Hematopoietic multipotent progenitor cell (in vitro differentiated cells): Measurements from ENCODE around the gene PTEN. TPM values are rescaled to one million over a fixed set of nuclear protein-coding genes. Genes with fewer than 3 reads are reported as not detected.

Experiments
- DNase-seq, 3 donors: peaks; one replicate each; pipeline ENCODE4 v3.0.0-alpha.2; 2011 to 2015; ENCODE audit warnings: low read depth in 2 of 3, low spot score in 2 of 3
- small RNA-seq: library from RNA; depleted of rRNA; stranded (forward); fragments of <200 nt; gene quantifications from one replicate; pipeline ENCODE3, GENCODE V24; 2012
- total RNA-seq: library from RNA; depleted of rRNA; stranded (reverse); fragments of >200 nt; gene quantifications from one replicate; pipeline ENCODE4 v1.2.3, GENCODE V29; 2012

PTEN gene
- total RNA-seq, 1 donor = 87.3 TPM

DNA sequence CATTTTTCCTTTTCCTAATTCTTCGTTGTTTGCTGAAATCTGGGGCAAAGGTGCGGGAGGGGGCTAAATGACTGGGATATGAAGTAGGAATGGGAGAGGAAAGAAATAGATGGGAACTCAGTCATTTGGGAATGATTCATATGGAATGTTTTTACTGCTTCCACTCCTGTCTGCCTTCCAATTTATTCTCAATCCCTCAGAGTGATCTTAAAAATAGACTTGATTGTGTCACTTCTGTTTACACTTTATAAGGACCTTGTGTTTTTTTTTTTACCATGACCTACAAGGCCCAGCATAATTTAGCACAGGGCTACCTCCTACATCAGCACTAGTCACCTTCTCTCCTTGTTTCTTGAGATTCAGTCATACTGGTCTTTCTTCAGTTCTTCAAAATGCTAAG, 97.9 kb downstream of the PTEN start:
- DNase-seq = no peak

- no peak for DNase-seq
These were observed 103.0 kb downstream of the PTEN start for GRCh38 chr10:87966459-87966858.

DNA sequence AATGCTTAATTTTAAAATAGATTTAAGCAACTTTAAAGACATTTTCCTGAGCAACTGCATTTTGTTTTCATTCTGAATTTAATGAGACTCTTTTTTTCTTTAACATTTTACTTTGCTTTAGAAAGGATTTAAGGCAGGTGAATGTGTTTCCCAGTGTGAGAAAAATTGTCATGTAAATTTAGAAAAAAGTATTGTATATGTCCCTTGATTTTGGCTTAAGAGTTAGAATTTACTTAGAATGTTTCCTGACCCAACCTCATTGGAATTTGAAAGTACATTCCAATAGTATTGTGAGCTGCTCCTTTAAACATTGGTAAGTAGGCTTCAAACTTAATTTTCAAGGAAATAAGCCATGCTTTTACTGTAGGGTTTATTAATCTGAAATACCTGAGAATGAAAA, 110.2 kb downstream of the PTEN start:
- no peak for DNase-seq

DNA sequence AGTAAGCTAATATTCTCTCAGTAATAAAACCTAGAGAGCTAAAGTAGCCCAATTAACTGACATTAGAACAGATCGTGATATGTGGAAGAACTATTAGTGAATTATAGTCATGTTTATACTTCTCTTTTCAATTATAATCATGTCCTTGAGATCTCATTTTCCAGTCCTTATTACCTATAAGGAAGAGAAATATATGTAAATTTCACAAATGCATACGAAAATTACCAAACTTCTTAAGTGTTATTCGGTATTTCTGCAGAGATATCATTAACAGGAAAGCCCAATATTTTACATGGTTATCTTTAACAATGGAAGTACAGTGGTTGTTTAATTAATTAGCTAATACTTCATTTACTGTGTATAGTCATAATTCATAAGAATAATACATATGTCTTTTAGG, 110.7 kb downstream of the PTEN start:
- no peak for DNase-seq

GRCh38 chr10:87974769-87975168, 111.3 kb downstream of the PTEN start:
- DNase-seq = no peak

- DNase-seq = no peak
These were observed 112.8 kb downstream of the PTEN start for GRCh38 chr10:87976101-87976743.

GRCh38 chr10:87978166-87978565, 114.7 kb downstream of the PTEN start:
- DNase-seq = no peak

DNA sequence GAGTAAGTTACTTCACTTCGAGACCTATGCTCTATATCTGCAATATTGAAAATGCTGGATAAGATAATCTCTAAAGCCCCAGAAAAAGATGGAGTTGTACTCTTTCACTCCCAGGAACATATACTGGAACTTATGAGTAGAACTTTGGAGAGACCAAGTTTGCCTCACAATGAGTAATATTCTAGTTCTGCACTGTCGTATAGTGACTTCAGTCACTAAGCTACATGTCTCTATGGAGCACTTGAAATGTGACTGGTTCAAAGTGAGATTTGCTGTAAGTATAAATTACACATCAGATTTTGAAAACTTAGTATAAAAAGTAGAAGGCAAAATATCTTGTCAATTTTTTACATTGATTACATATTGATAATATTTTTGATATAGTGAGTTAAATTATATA, 116.4 kb downstream of the PTEN start:
- DNase-seq = no peak

DNA sequence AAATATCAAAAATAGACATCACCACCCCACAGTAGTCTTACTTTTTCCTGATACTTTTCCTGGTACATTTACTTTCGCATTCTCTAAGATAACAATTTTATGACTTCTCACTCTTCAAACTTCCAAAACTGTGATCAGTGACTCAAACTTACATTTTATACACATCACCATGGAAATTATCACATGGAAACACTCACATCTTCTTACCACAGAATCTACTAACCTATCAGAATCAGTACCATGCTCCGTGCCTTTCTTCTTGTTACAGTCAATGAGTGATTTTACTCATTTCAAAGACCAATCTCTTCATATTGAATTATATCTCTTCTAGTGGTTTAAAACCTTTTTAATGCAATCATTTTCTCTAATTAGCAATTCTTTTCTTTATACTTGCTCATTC, 120.3 kb downstream of the PTEN start:
- DNase-seq = peak in 2 of 3 donors; percentile 12 to 58

DNA sequence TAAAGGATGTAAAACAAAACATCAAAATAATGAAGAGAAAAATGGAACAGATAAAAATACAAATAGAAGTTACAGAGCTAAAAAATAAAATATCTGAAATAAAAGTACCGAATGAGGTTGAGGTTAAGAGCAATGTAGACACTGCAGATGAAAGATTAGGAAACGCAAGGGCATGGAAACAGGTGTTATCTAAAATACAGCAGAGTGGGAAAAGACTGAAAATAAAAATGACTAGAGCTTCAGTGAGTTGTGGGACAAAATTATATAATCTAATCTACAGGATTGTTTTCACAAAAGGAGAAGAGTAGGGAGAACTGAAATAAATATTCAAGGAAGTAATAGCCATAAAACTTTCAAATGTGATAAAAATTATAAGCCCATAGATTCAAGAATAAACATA, 123.8 kb downstream of the PTEN start:
- DNase-seq = no peak

DNA sequence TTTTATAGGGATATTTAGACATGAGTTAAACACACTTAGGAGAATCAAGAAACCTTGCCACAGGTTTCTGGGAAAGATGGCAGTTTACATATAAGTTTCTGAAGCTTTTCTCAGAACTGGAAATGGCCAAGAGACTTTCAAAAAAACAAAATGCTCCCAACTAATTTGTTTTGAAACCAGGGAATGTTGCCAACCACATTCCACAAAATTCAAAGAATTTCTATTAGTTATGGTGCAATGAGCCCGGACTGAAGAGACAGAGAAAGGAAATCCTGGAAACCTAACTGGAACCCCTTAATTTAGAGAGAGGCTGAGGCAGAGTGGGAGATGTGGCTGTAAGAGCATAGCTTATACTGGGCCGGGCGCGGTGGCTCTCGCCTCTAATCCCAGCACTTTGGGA, 128.5 kb downstream of the PTEN start:
- no peak for DNase-seq

DNA sequence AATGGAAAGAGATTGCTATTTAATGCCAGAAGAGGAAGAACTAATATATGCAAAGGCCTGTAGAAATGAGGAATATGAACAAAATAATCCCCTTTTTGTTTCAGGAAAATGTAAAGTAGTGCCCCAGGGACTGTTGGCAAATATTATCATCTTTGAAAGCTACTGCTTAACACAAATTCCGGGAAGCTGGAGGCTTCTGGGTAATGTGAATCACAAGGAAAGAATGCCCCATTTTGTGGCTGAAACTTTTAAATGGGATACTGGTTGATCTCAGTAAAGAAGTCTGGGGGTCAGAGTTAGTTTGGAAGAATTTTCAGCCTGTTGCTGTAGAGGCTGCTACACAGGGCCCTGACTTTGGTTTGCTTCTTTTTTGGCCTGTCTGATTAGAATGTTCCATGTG, 141.0 kb downstream of the PTEN start:
- DNase-seq = no peak

GRCh38 chr10:88006261-88006660, 142.8 kb downstream of the PTEN start:
- no peak for DNase-seq

DNA sequence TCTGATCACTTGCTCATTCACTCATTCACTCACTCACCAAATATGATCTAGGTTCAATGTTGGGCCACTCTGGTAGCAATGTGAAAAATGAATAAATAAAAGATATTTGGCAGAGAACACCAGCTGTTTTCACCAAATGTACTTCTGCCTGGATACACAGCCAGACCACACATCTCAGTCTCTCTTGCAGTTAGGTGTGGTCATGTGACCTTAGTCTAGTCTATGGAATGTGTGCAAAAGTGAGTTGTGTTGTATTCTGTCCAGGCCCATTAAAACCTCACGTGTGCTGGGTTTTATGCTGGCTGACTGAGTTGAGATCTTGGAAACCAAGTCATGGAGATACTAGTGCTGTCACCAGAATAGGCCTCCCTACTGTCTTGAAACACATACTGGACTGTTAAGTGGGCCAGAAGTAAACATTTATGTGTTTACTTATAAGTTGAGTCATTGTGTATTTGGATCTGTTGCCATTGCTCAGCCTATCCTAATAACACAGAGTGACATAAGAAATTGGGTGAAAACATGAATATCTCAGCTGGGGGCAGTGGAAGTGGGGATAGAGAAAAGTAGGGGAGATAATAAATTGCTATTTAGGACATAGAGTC, 145.5 kb downstream of the PTEN start:
- DNase-seq = no peak

DNA sequence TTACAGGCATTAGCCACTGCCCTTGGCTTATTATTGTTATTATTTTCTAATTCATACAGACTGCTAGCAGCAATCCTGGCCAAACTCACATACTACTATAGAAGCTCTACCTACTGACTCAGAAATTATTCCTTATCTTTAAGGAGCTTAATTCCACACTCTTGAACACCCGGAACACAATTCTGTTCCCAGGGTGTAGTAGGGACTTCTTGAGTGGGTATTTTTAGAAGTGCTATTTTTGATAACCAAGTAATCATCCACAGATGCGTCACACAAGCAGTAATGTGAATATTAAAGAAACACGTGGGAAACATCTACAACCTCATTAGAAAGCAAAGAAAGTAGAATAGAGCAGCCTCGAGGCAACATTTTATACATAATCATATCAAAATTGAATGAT, 149.2 kb downstream of the PTEN start:
- no peak for DNase-seq

DNA sequence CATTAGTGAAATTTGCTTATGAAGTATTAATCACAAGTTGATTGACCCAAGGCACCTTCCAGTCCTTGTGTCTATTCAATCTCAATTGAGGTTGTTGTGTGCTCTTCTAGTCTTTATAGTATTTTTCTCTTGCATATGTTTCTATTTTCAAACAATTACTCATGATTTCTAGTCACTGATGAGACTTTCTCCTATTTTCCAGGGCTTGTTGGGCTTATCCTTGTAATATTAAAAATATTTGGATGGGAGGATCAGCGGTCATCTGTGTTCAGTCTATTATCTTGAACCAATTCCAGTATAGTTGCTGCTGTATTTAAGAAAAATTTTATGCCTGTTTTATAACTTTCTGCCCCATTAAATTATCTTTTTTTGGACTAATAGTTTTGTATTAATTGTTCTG, 154.4 kb downstream of the PTEN start:
- no peak for DNase-seq

DNA sequence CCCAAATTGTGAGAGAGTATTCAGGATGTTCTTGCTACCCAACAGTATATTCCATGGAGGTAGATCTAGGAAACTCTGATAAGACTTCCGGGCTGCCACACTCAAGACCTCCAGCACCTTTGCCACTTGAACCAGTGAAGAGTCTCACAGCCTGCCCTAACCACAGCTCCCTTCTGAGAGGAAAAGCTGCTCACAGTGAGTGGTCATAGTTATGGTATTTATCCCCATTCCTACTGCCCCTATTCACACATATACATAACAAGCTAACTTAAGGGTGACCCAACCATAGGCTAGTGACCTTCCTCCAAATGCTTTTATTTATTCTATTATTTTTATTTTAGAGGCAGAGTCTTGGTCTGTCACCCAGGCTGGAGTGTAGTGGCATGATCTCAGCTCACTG, 156.3 kb downstream of the PTEN start:
- DNase-seq = no peak

Small RNA genes within 50 kb of the gene (small RNA-seq; reads per million reads assigned to genes)
- not detected for gene RF00284
- not detected for gene RN7SL78P

Other genes starting within 250 kb of the PTEN start
- gene PAPSS2, start 203.7 kb upstream of the PTEN start, total RNA-seq = 0.54 TPM
- 11.6 TPM for gene ATAD1, start 45.4 kb upstream of the PTEN start, total RNA-seq
- gene KLLN, start 92 bp upstream of the PTEN start, total RNA-seq = 2.2 TPM